Breast epithelium (tissue), 4 donors: ENCODE measurements around the gene SPCS1. TPM values are rescaled to one million over a fixed set of nuclear protein-coding genes. Genes with fewer than 3 reads are reported as not detected.

Source experiments
- DNase-seq, 2 donors: peaks; one replicate each; pipeline ENCODE4 v3.0.0-alpha.2; 2019; ENCODE audit warnings: low spot score in 2 of 2
- H3K27ac ChIP-seq, 2 donors: fragments of 200-600 bp; sonication (generic) in 1 of 2; one replicate each; pipeline ENCODE4 v1.5.1; 2016 to 2019; ENCODE audit warnings: mild to moderate bottlenecking in 1 of 2
- H3K27me3 ChIP-seq, 2 donors: fragments of 200-600 bp; sonication (generic) in 1 of 2; one replicate each; pipeline versions ENCODE4 v1.5.1 to v1.6.0; 2017 to 2019; ENCODE audit warnings: control low read depth in 1 of 2, mild to moderate bottlenecking in 1 of 2
- H3K36me3 ChIP-seq: fragments of 200-600 bp; one replicate; pipeline ENCODE4 v1.5.1; 2019
- H3K4me1 ChIP-seq, 2 donors: fragments of 200-600 bp; sonication (generic); one replicate each; pipeline ENCODE4 v1.5.1; 2016 to 2019; ENCODE audit warnings: control low read depth in 1 of 2
- H3K4me3 ChIP-seq, 3 donors: fragments of 200-600 bp; sonication (generic); 1 replicate in 2 of 3; 2 replicates in 1 of 3; pipeline ENCODE4 v1.5.1; 2016 to 2019; ENCODE audit warnings: mild to moderate bottlenecking in 3 of 3, moderate library complexity in 2 of 3
- H3K9me3 ChIP-seq, 2 donors: fragments of 200-600 bp; sonication (generic) in 1 of 2; one replicate each; pipeline ENCODE4 v1.5.1; 2016 to 2019; ENCODE audit warnings: control low read depth in 1 of 2
- CTCF ChIP-seq, 3 donors: fragments of 450-650 bp; IDR thresholded peaks; one replicate each; pipeline ENCODE4 v1.5.1; 2016 to 2017; ENCODE audit warnings: antibody characterized with exemption in 3 of 3, mild to moderate bottlenecking in 3 of 3, moderate library complexity in 3 of 3
- POLR2A ChIP-seq: fragments of 450-650 bp; IDR thresholded peaks from one replicate; pipeline ENCODE4 v1.6.1; 2016; ENCODE audit warnings: antibody characterized with exemption, mild to moderate bottlenecking, moderate library complexity
- POLR2AphosphoS5 ChIP-seq, 3 donors: sonication (generic); formaldehyde crosslinking; IDR thresholded peaks; one replicate each; pipeline ENCODE4 v1.6.1; 2017; ENCODE audit warnings: antibody characterized with exemption in 3 of 3
- intact Hi-C: fragments of 100-400 bp; cut with DNase I; formaldehyde crosslinking; loops from one replicate; pipeline ENCODE4 v1.15.1; 2023; ENCODE audit warnings: low total_unique reads
- total RNA-seq, 3 donors: library from RNA; depleted of rRNA; stranded (reverse); fragments of >200 nt; gene quantifications; one replicate each; pipeline ENCODE4 v1.1.0, GENCODE V29; 2016

The SPCS1 gene
- total RNA-seq, 3 donors from 2014 or later, result 77.1 to 90.2 (median 86.5) TPM

- Histone ChIP-seq H3K9me3 (no peaks in the 10 kb centered on the region), H3K27me3 (no peaks in the 10 kb centered on the region), H3K4me1 (peaks cover 0 to 24% of the 10 kb centered on the region in 2 donors), H3K4me3 (peak overlapping the region; percentile 79 to 99 (median 93)), H3K36me3 (no peaks in the 10 kb centered on the region), H3K27ac (peak overlapping the region; percentile 85 to 97)
- no peak for DNase-seq
- TF ChIP-seq CTCF (IDR thresholded peaks at IDR 0.05) (no peak), POLR2A (no peak), POLR2AphosphoS5 (IDR thresholded peaks at IDR 0.05) (no peak)
- intact Hi-C loops, result loop anchor here (10.0 kb wide), 1 partner anchor 170 kb away; the partner anchor contains the start of genes NT5DC2 and UQCC5
Observed at GRCh38 chr3:52704611-52705437, 1.1 kb upstream of the SPCS1 start.

GRCh38 chr3:52705438-52705687 lies 543 bp upstream of the SPCS1 start:
- Histone ChIP-seq H3K4me3 (peak overlapping the region; percentile 79 to 99 (median 93)), H3K36me3 (no peaks in the 10 kb centered on the region), H3K27me3 (no peaks in the 10 kb centered on the region), H3K27ac (peak overlapping the region; percentile 85 to 97), H3K9me3 (no peaks in the 10 kb centered on the region), H3K4me1 (peaks cover 0 to 24% of the 10 kb centered on the region in 2 donors)
- intact Hi-C loops, result loop anchor here (10.0 kb wide), 1 partner anchor 171 kb away; the partner anchor contains the start of genes NT5DC2 and UQCC5
- peak in 1 of 2 donors; percentile 56 for DNase-seq
- TF ChIP-seq CTCF (IDR thresholded peaks at IDR 0.05) (no peak), POLR2AphosphoS5 (IDR thresholded peaks at IDR 0.05) (peak in 1 of 3 donors; percentile 68), POLR2A (no peak)

- Histone ChIP-seq H3K4me3 (peak overlapping the region in 1 of 3 donors; percentile 93), H3K36me3 (no peaks in the 10 kb centered on the region), H3K4me1 (peaks cover 0 to 24% of the 10 kb centered on the region in 2 donors), H3K27ac (peak overlapping the region in 1 of 2 donors; percentile 25), H3K27me3 (no peaks in the 10 kb centered on the region), H3K9me3 (no peaks in the 10 kb centered on the region)
- TF ChIP-seq CTCF (IDR thresholded peaks at IDR 0.05), result no peak
- no peak for TF ChIP-seq POLR2AphosphoS5 (IDR thresholded peaks at IDR 0.05)
- TF ChIP-seq POLR2A, result no peak
- no peak for DNase-seq
- intact Hi-C loops, result loop anchor here (10.0 kb wide), 1 partner anchor 173 kb away; the partner anchor contains the start of genes NT5DC2 and UQCC5
Observed at GRCh38 chr3:52707585-52707984, 1.7 kb downstream of the SPCS1 start.

GRCh38 chr3:52710512-52710911 lies 4.6 kb downstream of the SPCS1 start:
- Histone ChIP-seq H3K27ac (no peak overlapping the region), H3K4me1 (peaks cover 0 to 15% of the 10 kb centered on the region in 2 donors), H3K9me3 (no peaks in the 10 kb centered on the region), H3K27me3 (no peaks in the 10 kb centered on the region), H3K4me3 (no peak overlapping the region), H3K36me3 (no peaks in the 10 kb centered on the region)
- DNase-seq, result no peak
- TF ChIP-seq POLR2A (no peak), CTCF (IDR thresholded peaks at IDR 0.05) (no peak), POLR2AphosphoS5 (IDR thresholded peaks at IDR 0.05) (no peak)
- intact Hi-C loops, result no loop called here
